MV-4-11 (cell line): ENCODE measurements around the gene ADRA2B.
"Not testable (repeated sequence)": the region's sequence is repeated elsewhere in the genome, so short reads cannot be mapped to it uniquely, and the experiment has no call there.

Source experiments
- DNase-seq: peaks from one replicate; lab custom pipeline; 2025; lab: John Stamatoyannopoulos, UW

ADRA2B gene

DNA sequence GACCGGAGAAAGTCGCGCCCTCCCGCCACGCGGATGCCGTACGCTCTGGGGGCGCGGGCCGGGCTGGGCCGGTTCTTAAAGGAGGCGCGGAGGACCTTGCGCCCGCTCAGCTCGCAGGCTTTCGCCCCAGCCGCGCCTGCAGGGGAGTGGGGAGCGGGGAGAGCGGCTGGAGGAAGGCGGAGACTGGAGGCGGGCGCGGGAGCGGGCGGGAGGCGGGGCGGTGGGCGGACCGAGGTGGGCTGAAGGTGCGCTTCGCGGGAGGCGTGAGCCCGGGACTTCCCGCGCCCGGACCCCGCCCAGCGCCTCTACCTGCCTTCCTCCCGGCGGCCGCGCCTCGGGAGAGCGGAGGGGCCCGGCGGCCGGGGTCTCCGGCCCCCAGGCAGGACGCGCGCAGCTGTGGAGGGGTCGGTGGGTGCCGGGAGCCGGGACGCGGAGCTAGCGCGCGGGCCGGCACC is at the start of gene ADRA2B:
Gene ADRA2B, minus strand, starts transcription at position 148 of the 455 bp plus-strand sequence. CDS start 422 bp downstream, outside the sequence.
- no peak for DNase-seq

DNA sequence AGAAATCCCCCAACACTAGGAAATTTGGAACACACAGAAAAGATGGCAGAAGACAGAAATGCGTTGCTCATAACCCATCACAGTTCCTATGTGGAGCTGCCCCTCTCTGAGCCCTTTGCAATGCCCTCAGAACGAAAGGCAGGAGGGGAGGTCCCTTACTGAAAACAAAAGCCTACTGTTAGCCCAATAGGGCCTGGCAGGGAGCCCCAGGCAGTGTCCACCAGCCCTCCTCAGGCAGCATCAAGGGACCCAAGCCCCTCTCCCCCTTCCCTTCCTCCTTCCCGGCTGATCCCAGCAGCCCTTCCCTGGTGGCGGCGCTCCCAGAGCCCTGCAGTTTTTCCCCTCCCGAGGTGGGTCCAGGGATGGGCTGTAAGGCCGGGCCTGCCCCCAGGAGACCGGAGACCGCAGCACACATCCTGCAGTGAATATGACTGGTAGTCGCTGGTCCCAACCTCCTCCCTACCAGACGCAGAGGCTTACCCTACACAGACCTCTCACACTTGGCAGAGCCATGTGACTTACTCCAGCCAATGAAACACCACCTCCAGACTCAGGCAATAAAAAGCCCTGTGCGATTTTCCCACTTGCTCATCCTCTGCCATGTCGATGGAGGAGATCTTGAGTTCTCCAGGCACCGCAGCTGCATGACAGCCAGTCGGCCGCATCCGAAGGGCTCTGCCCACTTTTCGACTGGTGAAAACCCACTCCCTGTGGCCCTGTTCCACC is 48.3 kb upstream of the ADRA2B start:
- DNase-seq: no peak

DNA sequence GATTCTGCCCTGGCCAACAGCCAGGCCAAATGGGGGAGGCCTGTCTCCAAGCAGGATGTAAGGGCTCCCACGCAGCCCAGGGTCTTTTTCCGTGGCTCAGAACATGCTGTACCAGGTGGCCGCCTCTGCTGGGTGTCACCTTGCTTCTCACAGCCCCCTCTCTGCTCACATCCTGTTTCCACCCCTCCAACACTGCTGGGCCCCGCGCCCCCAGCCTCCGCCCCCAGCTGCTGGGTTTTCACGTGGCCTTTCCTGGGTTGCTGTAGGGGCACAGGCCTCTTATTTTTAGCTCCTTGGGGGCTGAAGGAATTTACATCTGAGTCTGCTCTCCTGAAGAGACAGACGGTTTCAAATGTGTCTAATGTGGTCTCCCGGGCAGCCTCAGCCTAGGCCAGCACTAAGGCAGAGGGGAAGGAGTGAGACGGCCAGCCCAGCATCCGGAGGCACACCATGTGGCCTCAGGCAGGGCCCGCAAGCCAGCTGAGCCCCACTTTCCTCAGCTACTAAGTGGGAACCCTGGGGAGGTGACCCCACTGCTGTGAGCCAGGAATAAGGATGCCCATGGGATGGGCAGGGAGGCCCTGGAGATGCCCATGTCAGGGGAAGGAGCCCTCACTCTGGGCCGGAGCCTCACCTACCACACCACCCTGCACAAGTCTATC is 47.5 kb upstream of the ADRA2B start:
- no peak for DNase-seq

GRCh38 chr2:96163415-96163767 is 47.0 kb upstream of the ADRA2B start:
- no peak for DNase-seq

DNA sequence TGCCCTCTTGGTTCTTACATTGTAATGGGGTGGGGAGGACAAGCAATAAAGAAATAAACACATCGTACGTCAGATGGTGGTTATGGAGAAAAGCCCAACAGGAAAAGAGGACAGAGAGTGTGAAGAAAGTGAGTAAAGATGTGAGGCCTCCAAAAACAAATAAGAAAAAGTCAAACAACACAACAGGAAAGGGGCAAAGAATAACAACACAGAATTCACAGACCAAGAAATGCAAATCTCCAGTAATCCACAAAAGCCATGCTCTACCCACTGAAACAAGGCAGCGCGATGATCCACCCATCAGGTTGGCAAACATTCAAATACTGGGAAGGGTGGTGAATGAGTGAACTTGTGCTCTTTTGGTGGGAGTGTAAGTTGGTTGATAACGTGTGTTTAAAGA is 45.5 kb upstream of the ADRA2B start:
- DNase-seq: no peak

GRCh38 chr2:96160366-96160765 is 44.0 kb upstream of the ADRA2B start:
- DNase-seq: not testable (repeated sequence)

DNA sequence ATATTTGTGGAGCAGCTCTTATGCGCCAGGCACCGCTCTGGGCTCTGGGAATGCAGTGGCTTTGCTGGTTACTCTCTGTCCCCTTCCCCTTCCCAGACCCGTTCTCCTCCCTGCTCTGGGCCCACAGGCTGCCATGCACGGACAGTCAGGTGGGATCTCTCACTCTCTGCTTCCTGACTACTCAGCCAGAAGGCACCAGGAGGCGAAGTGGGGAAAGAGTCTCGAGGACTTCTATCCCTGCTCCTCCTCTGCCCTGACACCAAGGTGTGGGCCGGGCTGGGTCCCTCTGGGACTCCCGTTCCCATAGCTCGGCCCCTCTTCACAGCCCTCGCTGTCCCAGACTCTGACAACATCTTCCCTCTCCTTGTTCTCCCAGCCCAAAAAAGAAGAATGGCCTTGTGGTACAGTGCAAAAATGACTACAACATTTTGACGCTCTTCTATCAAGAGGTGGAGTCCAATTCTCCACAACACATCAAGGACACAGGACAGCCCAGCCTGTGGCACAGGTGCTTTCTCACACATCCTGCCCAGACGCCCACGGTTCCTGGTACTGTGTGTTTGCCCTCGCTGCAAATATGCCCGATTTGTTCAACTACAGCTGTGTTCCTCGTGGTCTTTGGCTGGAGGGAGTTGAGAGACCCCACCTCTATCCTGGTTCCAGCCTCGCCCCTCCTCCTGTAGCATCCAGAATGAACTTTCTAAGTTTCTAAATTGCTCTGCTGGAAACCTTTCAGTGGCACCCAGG is 42.9 kb upstream of the ADRA2B start:
- no peak for DNase-seq

- DNase-seq: no peak
These were observed 42.2 kb upstream of the ADRA2B start for GRCh38 chr2:96158554-96158940.

GRCh38 chr2:96157649-96158553 is 41.5 kb upstream of the ADRA2B start:
- DNase-seq: peak; percentile 32

DNA sequence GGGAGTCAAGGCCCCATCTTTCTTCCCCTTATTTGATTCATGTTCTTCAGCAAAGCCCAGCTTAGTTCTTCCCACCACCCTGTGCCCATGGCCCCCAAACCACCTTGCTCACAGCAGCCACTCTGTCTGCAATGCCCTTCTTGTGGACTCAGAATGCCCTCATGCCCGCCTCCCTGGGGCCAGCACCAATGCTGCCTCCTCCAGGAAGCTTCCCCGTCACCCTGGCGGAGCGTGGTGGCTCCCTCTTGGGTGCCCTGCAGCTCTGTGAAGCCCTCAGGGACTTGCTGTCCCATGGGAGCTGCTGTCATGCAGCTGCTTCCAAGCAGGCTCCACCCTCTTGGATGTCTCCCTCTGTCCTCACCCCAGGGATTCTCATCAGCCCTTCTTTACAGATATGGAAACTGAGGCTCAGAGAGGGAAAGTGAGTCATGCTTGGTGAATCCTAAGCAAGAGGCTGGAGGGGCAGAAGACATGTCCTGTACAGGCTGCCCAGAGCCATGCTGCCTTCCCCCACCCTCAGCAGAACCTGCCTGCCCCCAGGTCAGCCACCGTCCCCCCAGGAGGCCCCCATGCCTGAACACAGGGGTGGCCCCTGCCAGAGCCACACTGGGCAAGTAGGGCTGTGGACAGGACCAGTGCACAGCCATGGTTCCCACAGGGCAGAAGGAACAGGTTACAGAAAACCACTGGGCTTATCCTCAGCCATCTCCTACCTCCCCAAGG is 40.7 kb upstream of the ADRA2B start:
- no peak for DNase-seq

DNA sequence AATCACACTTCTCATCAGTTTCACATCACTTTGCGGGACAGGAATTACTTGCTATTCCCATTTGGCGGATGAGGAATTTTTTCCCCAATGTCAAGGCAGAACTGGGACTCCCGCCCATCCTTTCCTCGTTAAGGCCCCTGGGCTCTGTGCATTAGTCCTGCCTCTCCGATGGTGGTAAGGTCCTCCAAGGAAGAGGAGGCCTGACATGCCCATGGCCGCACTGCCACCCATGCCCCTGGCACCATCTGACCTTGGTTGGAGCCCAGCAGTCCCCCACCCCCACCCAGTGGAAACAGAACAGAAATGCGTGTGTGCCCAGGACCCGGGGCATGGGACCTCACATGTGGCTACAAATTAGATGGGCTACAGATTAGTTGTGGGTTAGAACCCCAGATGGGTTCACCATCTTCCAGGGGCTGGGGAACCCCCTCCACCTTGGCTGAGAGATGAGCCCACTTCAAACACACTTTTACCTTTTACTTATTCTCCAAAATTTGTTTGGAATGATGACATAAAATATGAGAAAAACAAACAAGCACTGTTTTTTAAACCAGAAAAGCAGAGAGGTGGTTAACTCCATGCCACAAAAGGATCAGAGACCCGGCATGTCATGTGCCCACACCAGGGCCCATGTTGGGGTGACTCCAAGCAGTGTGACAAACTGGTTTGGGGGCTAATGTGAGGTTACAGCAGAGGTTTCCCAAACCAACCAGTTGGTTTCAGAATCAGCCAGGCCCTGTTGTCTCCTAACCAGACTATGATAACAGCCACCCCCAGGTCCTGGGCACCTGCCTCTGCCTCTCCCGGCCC is 39.8 kb upstream of the ADRA2B start:
- no peak for DNase-seq

- no peak for DNase-seq
These were observed 38.4 kb upstream of the ADRA2B start for GRCh38 chr2:96154506-96155380.

GRCh38 chr2:96153991-96154431 is 37.6 kb upstream of the ADRA2B start:
- DNase-seq: no peak

DNA sequence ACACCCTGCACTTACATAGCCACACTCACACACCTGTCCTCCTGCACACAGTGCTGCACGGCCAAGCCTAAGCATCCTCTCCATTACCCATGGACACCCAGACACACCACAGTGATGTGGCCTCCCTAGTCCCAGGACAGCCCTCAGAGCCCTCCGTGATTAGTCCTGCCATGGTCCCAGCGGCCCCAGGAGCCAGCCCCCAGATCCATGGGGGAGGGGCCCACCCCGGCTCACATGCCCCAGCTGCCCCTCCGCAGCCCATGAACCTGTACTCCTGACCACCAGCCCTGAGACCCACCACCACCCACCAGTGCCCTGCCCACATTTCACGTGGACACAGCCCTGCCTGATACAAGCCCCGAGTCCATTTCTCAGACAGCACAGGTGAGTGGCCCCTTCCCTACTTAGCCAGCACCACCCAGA is 36.9 kb upstream of the ADRA2B start:
- no peak for DNase-seq

DNA sequence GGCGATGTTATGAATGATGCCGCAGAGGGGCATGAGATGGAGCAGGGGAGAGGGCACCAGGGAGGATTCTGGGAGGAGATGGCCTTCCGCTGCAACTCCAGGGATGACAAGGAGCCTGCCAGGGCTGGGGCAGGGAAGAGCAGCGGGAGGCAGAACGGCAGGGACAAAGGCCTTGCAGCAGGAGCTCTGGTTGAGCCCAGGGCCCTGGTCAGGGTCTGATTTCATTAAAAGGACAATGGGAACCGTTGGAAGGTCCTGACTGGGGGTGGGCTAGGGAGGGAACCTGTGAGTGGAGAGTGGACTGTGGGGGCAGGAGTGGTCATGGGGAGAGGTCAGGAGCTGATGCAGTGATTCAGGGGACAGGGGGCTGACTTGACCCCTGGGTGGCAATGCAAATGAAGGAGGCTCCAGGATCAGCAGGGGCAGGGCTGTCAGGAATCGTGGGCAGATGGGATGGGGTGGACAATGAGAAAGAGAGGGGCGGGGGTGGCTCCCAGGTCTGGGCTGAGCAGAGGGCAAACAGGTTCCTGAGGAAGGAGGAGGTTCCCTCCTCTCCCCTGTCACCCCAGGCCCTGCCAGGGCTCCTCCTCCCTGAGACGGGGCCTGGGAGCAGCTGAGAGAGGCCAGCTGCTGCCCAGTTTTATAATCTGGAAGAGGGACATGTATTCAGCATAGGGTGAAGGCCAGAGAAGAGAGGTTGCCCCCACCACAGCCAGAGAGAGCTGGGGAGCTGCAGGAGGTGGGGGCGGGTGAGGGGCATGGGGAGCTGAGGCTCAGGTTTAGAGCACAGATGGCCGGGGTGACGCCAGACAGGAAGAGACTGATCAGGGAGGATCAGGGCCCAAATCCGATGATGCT is 36.2 kb upstream of the ADRA2B start:
- DNase-seq: no peak

GRCh38 chr2:96151595-96152303 is 35.4 kb upstream of the ADRA2B start:
- no peak for DNase-seq

DNA sequence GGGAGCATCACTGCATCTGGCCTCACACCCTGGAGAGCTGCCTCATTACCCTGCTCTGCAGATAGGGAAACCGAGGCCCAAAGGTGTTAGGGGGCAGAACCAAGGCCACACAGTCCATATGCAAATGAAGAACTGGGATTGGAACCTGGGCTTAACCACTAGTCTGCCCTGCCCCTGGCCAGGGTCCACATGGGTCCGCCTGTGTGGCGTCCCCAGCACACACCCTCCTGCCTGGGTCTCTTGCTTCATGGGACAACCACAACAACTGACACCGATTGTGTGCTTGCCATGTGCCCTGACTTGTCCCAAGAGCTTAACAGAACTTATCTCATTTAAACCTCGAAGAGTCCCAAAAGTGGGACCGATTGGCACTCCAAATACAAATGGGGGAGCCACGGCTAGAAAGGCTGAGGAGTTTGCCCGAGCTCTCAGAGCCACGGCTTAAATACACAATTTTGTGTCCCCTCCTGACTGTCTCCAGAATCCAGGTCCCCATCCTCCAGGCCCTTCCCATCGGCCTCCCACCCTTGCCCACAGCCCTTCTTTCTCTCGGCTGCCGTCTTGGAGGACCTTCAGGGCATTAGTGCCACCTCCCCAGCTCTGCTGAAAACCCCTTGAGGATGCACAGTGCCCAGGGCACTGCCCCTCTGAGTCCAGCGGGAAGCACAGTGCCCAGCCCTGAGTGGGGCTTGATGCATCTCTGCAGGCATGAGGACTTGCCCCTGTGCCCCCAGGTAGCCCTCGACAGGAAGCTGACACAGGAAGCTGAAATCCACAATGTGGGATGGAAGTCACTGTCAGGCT is 34.6 kb upstream of the ADRA2B start:
- no peak for DNase-seq
